HEK293 (cell line): ENCODE results near the gene PRRT1B.

ENCODE experiments used
- CTCF ChIA-PET: fragments of 350-600 bp; formaldehyde crosslinking; extraction: SDS; loops from one replicate; lab custom pipeline; 2021; ENCODE audit warnings: antibody characterized with exemption; lab: Yijun Ruan, JAX
- POLR2A ChIA-PET: fragments of 300-600 bp; formaldehyde crosslinking; extraction: SDS; loops from one replicate; lab custom pipeline; 2020; ENCODE audit warnings: antibody characterized with exemption, inconsistent platforms; lab: Yijun Ruan, JAX
- H3K27ac ChIP-seq: fragments of 200-500 bp; sonication (Bioruptor generic); 2 replicates; pipeline ENCODE4 v1.5.1; 2014; ENCODE audit warnings: low read depth, low read length, control low read depth, inconsistent platforms; ENCODE audit errors: extremely low read depth
- H3K36me3 ChIP-seq, 2 experiments: fragments of 200-500 bp in 1 of 2; sonication (Bioruptor generic) in 1 of 2; 1 replicate in 1 of 2; 2 replicates in 1 of 2; pipeline ENCODE4 v1.5.1; 2014 to 2017; ENCODE audit warnings: inconsistent platforms in 2 of 2, low read length in 2 of 2; ENCODE audit not compliant: control insufficient read depth in 2 of 2, insufficient read depth in 1 of 2
- H3K4me1 ChIP-seq: fragments of 200-500 bp; sonication (Bioruptor generic); 2 replicates; pipeline ENCODE4 v1.5.1; 2014; ENCODE audit warnings: mild to moderate bottlenecking, low read length, inconsistent platforms; ENCODE audit not compliant: control insufficient read depth, insufficient read depth
- H3K4me3 ChIP-seq: 2 replicates; pipeline ENCODE4 v1.5.1; 2011; ENCODE audit warnings: low read depth, mild to moderate bottlenecking, control low read depth, low read length, moderate library complexity
- H3K9me3 ChIP-seq: fragments of 200-500 bp; sonication (Bioruptor generic); 2 replicates; pipeline ENCODE4 v1.5.1; 2014; ENCODE audit warnings: low read depth, low read length, inconsistent platforms; ENCODE audit not compliant: control insufficient read depth, insufficient read depth
- PRDM1 ChIP-seq: fragments of 450-650 bp; formaldehyde crosslinking; IDR thresholded peaks from 2 replicates; pipeline ENCODE4; 2016; ENCODE audit warnings: missing biosample characterization, missing genetic modification characterization
- RBAK ChIP-seq: fragments of 450-650 bp; formaldehyde crosslinking; IDR thresholded peaks from 2 replicates; pipeline ENCODE4 v1.5.1; 2016; ENCODE audit warnings: missing biosample characterization, missing genetic modification characterization
- SCRT1 ChIP-seq: fragments of 450-650 bp; formaldehyde crosslinking; IDR thresholded peaks from 2 replicates; pipeline ENCODE4 v1.5.1; 2016; ENCODE audit warnings: missing biosample characterization, missing genetic modification characterization, borderline replicate concordance
- SCRT2 ChIP-seq: fragments of 450-650 bp; formaldehyde crosslinking; IDR thresholded peaks from 2 replicates; pipeline ENCODE4 v1.5.1; 2016; ENCODE audit warnings: missing biosample characterization, missing genetic modification characterization
- YY2 ChIP-seq: fragments of 450-650 bp; formaldehyde crosslinking; IDR thresholded peaks from 2 replicates; pipeline ENCODE4 v1.5.1; 2016; ENCODE audit warnings: missing biosample characterization, missing genetic modification characterization
- ZBTB44 ChIP-seq: fragments of 450-650 bp; IDR thresholded peaks from 2 replicates; pipeline ENCODE4 v1.5.1; 2018; ENCODE audit warnings: missing biosample characterization, mild to moderate bottlenecking, missing genetic modification characterization
- ZBTB7A ChIP-seq: fragments of 450-650 bp; formaldehyde crosslinking; IDR thresholded peaks from 2 replicates; pipeline ENCODE4 v1.5.1; 2016; ENCODE audit warnings: low read depth, missing biosample characterization, missing genetic modification characterization
- ZNF174 ChIP-seq: fragments of 450-650 bp; formaldehyde crosslinking; IDR thresholded peaks from 2 replicates; pipeline ENCODE4 v1.5.0; 2017; ENCODE audit warnings: missing biosample characterization, mild to moderate bottlenecking, missing genetic modification characterization
- ZNF26 ChIP-seq: fragments of 450-650 bp; formaldehyde crosslinking; IDR thresholded peaks from 2 replicates; pipeline ENCODE4 v1.5.1; 2016; ENCODE audit warnings: missing biosample characterization, missing genetic modification characterization
- ZNF473 ChIP-seq: fragments of 450-650 bp; formaldehyde crosslinking; IDR thresholded peaks from 2 replicates; pipeline ENCODE4 v1.5.1; 2017; ENCODE audit warnings: missing biosample characterization, missing genetic modification characterization
- ZNF548 ChIP-seq: fragments of 450-650 bp; formaldehyde crosslinking; IDR thresholded peaks from 2 replicates; pipeline ENCODE4 v1.5.1; 2016; ENCODE audit warnings: missing biosample characterization, missing genetic modification characterization
- ZNF600 ChIP-seq: fragments of 450-650 bp; formaldehyde crosslinking; IDR thresholded peaks from 2 replicates; pipeline ENCODE4 v1.5.1; 2016; ENCODE audit warnings: missing biosample characterization, missing genetic modification characterization
- ZNF658 ChIP-seq: fragments of 450-650 bp; formaldehyde crosslinking; IDR thresholded peaks from 2 replicates; pipeline ENCODE4; 2016; ENCODE audit warnings: missing biosample characterization, missing genetic modification characterization
- ZNF701 ChIP-seq: fragments of 450-650 bp; formaldehyde crosslinking; IDR thresholded peaks from 2 replicates; pipeline ENCODE4 v1.5.1; 2016; ENCODE audit warnings: missing biosample characterization, missing genetic modification characterization
- ZNF776 ChIP-seq: fragments of 450-650 bp; formaldehyde crosslinking; IDR thresholded peaks from 2 replicates; pipeline ENCODE4 v1.5.0; 2017; ENCODE audit warnings: missing biosample characterization, missing genetic modification characterization, borderline replicate concordance
- ZNF792 ChIP-seq: fragments of 450-650 bp; formaldehyde crosslinking; IDR thresholded peaks from 2 replicates; pipeline ENCODE4 v1.5.1; 2016; ENCODE audit warnings: missing biosample characterization, missing genetic modification characterization
- ZNF837 ChIP-seq: fragments of 450-650 bp; formaldehyde crosslinking; IDR thresholded peaks from 2 replicates; pipeline ENCODE4 v1.5.1; 2016; ENCODE audit warnings: missing biosample characterization, missing genetic modification characterization

Gene PRRT1B

GRCh38 chr9:131596430-131596743, 51.1 kb downstream of the PRRT1B start (continued):
- TF ChIP-seq ZNF658 (tag by site-specific recombination) (no peak), ZBTB44 (tag by site-specific recombination) (no peak), YY2 (tag by site-specific recombination) (no peak), ZNF473 (tag by site-specific recombination) (no peak), ZNF776 (tag by site-specific recombination) (no peak), ZNF600 (tag by site-specific recombination) (no peak), ZNF837 (tag by site-specific recombination) (no peak), ZNF174 (no peak), ZNF26 (tag by site-specific recombination) (no peak)

- Histone ChIP-seq H3K9me3 (no peaks in the 10 kb centered on the region), H3K4me1 (no peaks in the 10 kb centered on the region), H3K36me3 (peaks cover 4 to 58% of the 10 kb centered on the region in 2 experiments; a peak in 2 of 3 replicates), H3K27ac (no peak overlapping the region), H3K4me3 (no peak overlapping the region)
- ChIA-PET POLR2A (no interaction called here), CTCF (interaction anchor here (1.3 kb wide), 1 partner anchor 142 kb away, joined by 3 read pairs; no protein-coding TSS in a partner anchor)
- TF ChIP-seq ZNF548 (tag by site-specific recombination) (no peak), SCRT1 (tag by site-specific recombination) (no peak), SCRT2 (tag by site-specific recombination) (no peak), ZNF701 (no peak), RBAK (tag by site-specific recombination) (no peak)
Observed at GRCh38 chr9:131597246-131597645, 51.9 kb downstream of the PRRT1B start.

- ChIA-PET POLR2A (interaction anchor here (0.7 kb wide), 1 partner anchor 233 kb away, joined by 5 read pairs; no protein-coding TSS in a partner anchor), CTCF (interaction anchor here (1.0 to 1.6 kb wide), 3 partner anchors 14 to 148 kb away, joined by 3 to 7 read pairs (median 6); partner anchors contain the start of gene RAPGEF1)
- no peak overlapping the region for H3K27ac ChIP-seq
- no peak overlapping the region for H3K4me3 ChIP-seq
- H3K9me3 ChIP-seq = no peaks in the 10 kb centered on the region
- no peak for TF ChIP-seq ZBTB7A
- TF ChIP-seq ZNF792 = no peak
- H3K36me3 ChIP-seq = peaks cover 4 to 58% of the 10 kb centered on the region in 2 experiments; a peak in 2 of 3 replicates
- H3K4me1 ChIP-seq = no peaks in the 10 kb centered on the region
Observed at GRCh38 chr9:131598121-131598520, 52.8 kb downstream of the PRRT1B start.

- Histone ChIP-seq H3K4me1 (no peaks in the 10 kb centered on the region), H3K4me3 (no peak overlapping the region), H3K9me3 (no peaks in the 10 kb centered on the region), H3K27ac (no peak overlapping the region), H3K36me3 (peaks cover 4 to 46% of the 10 kb centered on the region in 2 experiments; a peak in 2 of 3 replicates)
- ChIA-PET POLR2A (interaction anchor here (0.7 kb wide), 1 partner anchor 32 kb away, joined by 3 read pairs; no protein-coding TSS in a partner anchor), CTCF (interaction anchor here (0.5 to 2.4 kb wide), 5 partner anchors 11 to 224 kb away, joined by 3 to 19 read pairs (median 3); partner anchors contain the start of gene RAPGEF1)
- TF ChIP-seq PRDM1 (tag by site-specific recombination) (no peak), ZBTB7A (no peak)
Observed at GRCh38 chr9:131601683-131602181, 56.4 kb downstream of the PRRT1B start.
